A549 (cell line): ENCODE results near the gene BICC1. TPM values are rescaled to one million over a fixed set of nuclear protein-coding genes. Genes with fewer than 3 reads are reported as not detected.
A peak's percentile ranks its signal among the peaks of the same experiment; 100 is the strongest.

Source experiments
- ATAC-seq, 2 experiments: fragments of 200-7000 bp in 1 of 2; fragments of >200 bp in 1 of 2; cut with Nextera tagmentation in 1 of 2; cut with Tn5 transposase in 1 of 2; 3 replicates each; pipeline versions ENCODE4 v1.8.0 to v1.9.1; 2018 to 2020; ENCODE audit warnings: mild to moderate bottlenecking in 1 of 2, moderate library complexity in 1 of 2
- CTCF ChIA-PET: fragments of 300-600 bp; sonication (Branson Sonifier 250); formaldehyde crosslinking; extraction: SDS; loops from one replicate; lab custom pipeline; 2021; ENCODE audit warnings: antibody characterized with exemption, inconsistent platforms; lab: Yijun Ruan, JAX
- POLR2A ChIA-PET: fragments of 350-600 bp; formaldehyde crosslinking; extraction: SDS; loops from one replicate; lab custom pipeline; 2021; ENCODE audit warnings: antibody characterized with exemption, inconsistent platforms; lab: Yijun Ruan, JAX
- DNase-seq, 2 experiments: peaks; one replicate each; pipeline versions ENCODE4 v3.0.0 to v3.0.0-alpha.2; 2011 to 2016; ENCODE audit warnings: low read depth in 1 of 2, low spot score in 1 of 2
- FAIRE-seq: peaks from 2 replicates; lab custom pipeline; 2011; peaks lifted over from hg19 to GRCh38; lab: Jason Lieb, UNC
- H3K27ac ChIP-seq, 2 experiments: fragments of >200 bp; sonication (Bioruptor Twin); formaldehyde crosslinking; 3 replicates each; pipeline ENCODE4 v1.5.1; 2016 to 2017
- H3K4me1 ChIP-seq: fragments of >200 bp; sonication (Bioruptor Twin); formaldehyde crosslinking; 3 replicates; pipeline ENCODE4 v1.6.1; 2016
- H3K4me2 ChIP-seq: fragments of >200 bp; sonication (Bioruptor Twin); formaldehyde crosslinking; 3 replicates; pipeline ENCODE4 v1.6.1; 2016
- H3K4me3 ChIP-seq: fragments of >200 bp; sonication (Bioruptor Twin); formaldehyde crosslinking; 3 replicates; pipeline ENCODE4 v1.5.1; 2016
- H3K9me3 ChIP-seq: fragments of >200 bp; sonication (Bioruptor Twin); formaldehyde crosslinking; 3 replicates; pipeline ENCODE4 v1.6.1; 2016
- BCL3 ChIP-seq: fragments of >200 bp; sonication (Bioruptor Twin); formaldehyde crosslinking; IDR thresholded peaks from 3 replicates; pipeline ENCODE4 v1.6.1; 2016
- CBX2 ChIP-seq: fragments of 200-600 bp; sonication (generic); IDR thresholded peaks from 2 replicates; pipeline ENCODE4 v1.6.1; 2016; ENCODE audit warnings: low read depth, mild to moderate bottlenecking, borderline replicate concordance
- CEBPB ChIP-seq, 2 experiments: fragments of >200 bp in 1 of 2; sonication (Bioruptor Twin) in 1 of 2; formaldehyde crosslinking in 1 of 2; IDR thresholded peaks; 2 replicates each; pipeline ENCODE4 v1.6.1; 2012 to 2016
- CHD2 ChIP-seq: fragments of 150-350 bp; IDR thresholded peaks from 2 replicates; pipeline ENCODE4 v1.6.1; 2014; ENCODE audit warnings: low read length; ENCODE audit not compliant: partially characterized antibody
- CHD4 ChIP-seq: fragments of 200-600 bp; sonication (generic); IDR thresholded peaks from 2 replicates; pipeline ENCODE4 v1.6.1; 2016; ENCODE audit warnings: antibody characterized with exemption, mild to moderate bottlenecking, borderline replicate concordance
- E2F6 ChIP-seq: IDR thresholded peaks from 2 replicates; pipeline ENCODE4 v1.6.1; 2012; ENCODE audit warnings: low read depth, borderline replicate concordance
- EHMT2 ChIP-seq: fragments of 200-600 bp; sonication (generic); IDR thresholded peaks from 2 replicates; pipeline ENCODE4 v1.6.1; 2016; ENCODE audit warnings: antibody characterized with exemption, low read depth, mild to moderate bottlenecking, moderate library complexity
- EP300 ChIP-seq, 2 experiments: fragments of >200 bp; sonication (Bioruptor Twin); formaldehyde crosslinking; IDR thresholded peaks; 2 replicates in 1 of 2; 3 replicates in 1 of 2; pipeline ENCODE4 v1.6.1; 2016 to 2017
- ESRRA ChIP-seq: fragments of 150-350 bp; IDR thresholded peaks from 2 replicates; pipeline ENCODE4 v1.6.1; 2014; ENCODE audit warnings: mild to moderate bottlenecking, low read length, borderline replicate concordance
- FOSB ChIP-seq: fragments of 250-450 bp; sonication (Bioruptor Pico); IDR thresholded peaks from 2 replicates; pipeline ENCODE4 v1.5.0; 2020; ENCODE audit warnings: mild to moderate bottlenecking, moderate library complexity
- FOSL2 ChIP-seq, 2 experiments: fragments of 450-650 bp in 1 of 2; fragments of >200 bp in 1 of 2; sonication (Bioruptor Twin) in 1 of 2; formaldehyde crosslinking; IDR thresholded peaks; 2 replicates each; pipeline versions ENCODE4 v1.5.0 to v1.6.1; 2016 to 2020; ENCODE audit warnings: mild to moderate bottlenecking in 1 of 2, moderate library complexity in 1 of 2
- GATA3 ChIP-seq: IDR thresholded peaks from 2 replicates; pipeline ENCODE4 v1.6.1; 2012; ENCODE audit warnings: borderline replicate concordance
- HES2 ChIP-seq: fragments of >200 bp; sonication (Bioruptor Twin); formaldehyde crosslinking; IDR thresholded peaks from 2 replicates; pipeline ENCODE4 v1.6.1; 2016
- HOXA7 ChIP-seq: fragments of 250-450 bp; sonication (Bioruptor Pico); IDR thresholded peaks from 2 replicates; pipeline ENCODE4 v1.5.0; 2020; ENCODE audit warnings: mild to moderate bottlenecking, moderate library complexity
- HOXB5 ChIP-seq: fragments of 250-450 bp; sonication (Bioruptor Pico); IDR thresholded peaks from 2 replicates; pipeline ENCODE4 v1.5.0; 2020; ENCODE audit warnings: mild to moderate bottlenecking, moderate library complexity
- JUN ChIP-seq, 2 experiments: fragments of >200 bp; sonication (Bioruptor Twin); formaldehyde crosslinking; IDR thresholded peaks; 2 replicates in 1 of 2; 3 replicates in 1 of 2; pipeline ENCODE4 v1.6.1; 2016 to 2017
- JUNB ChIP-seq: fragments of >200 bp; sonication (Bioruptor Twin); formaldehyde crosslinking; IDR thresholded peaks from 2 replicates; pipeline ENCODE4 v1.6.1; 2016
- KDM1A ChIP-seq: fragments of 200-600 bp; sonication (generic); IDR thresholded peaks from 2 replicates; pipeline ENCODE4 v1.6.1; 2016; ENCODE audit warnings: low read depth, mild to moderate bottlenecking
- KDM5A ChIP-seq: fragments of 200-600 bp; sonication (generic); IDR thresholded peaks from 2 replicates; pipeline ENCODE4 v1.6.1; 2016; ENCODE audit warnings: antibody characterized with exemption, mild to moderate bottlenecking
- MAX ChIP-seq: IDR thresholded peaks from 2 replicates; pipeline ENCODE4 v1.6.1; 2012
- MYC ChIP-seq: IDR thresholded peaks from 2 replicates; pipeline ENCODE4 v1.6.1; 2012; ENCODE audit warnings: mild to moderate bottlenecking, inconsistent platforms, low read length, improper control_type of control experiment, borderline replicate concordance
- NFE2L2 ChIP-seq: fragments of 150-350 bp; conservative IDR thresholded peaks from 2 replicates; pipeline ENCODE4 v1.6.1; 2014; ENCODE audit warnings: low read length
- NR3C1 ChIP-seq: fragments of >200 bp; sonication (Bioruptor Twin); formaldehyde crosslinking; IDR thresholded peaks from 3 replicates; pipeline ENCODE4 v1.6.1; 2017
- POLR2AphosphoS2 ChIP-seq: conservative IDR thresholded peaks from 2 replicates; pipeline ENCODE4 v1.6.1; 2012; ENCODE audit warnings: low read length, improper control_type of control experiment, inconsistent platforms
- RAD21 ChIP-seq, 2 experiments: fragments of >200 bp in 1 of 2; sonication (Bioruptor Twin) in 1 of 2; formaldehyde crosslinking in 1 of 2; IDR thresholded peaks in 1 of 2; conservative IDR thresholded peaks in 1 of 2; 2 replicates in 1 of 2; 3 replicates in 1 of 2; pipeline ENCODE4 v1.6.1; 2012 to 2018; ENCODE audit warnings: inconsistent platforms in 1 of 2
- RARB ChIP-seq: fragments of 250-450 bp; sonication (Bioruptor Pico); IDR thresholded peaks from 2 replicates; pipeline ENCODE4 v1.8.0; 2021; ENCODE audit warnings: mild to moderate bottlenecking, moderate library complexity
- SMC3 ChIP-seq: fragments of >200 bp; sonication (Bioruptor Twin); formaldehyde crosslinking; IDR thresholded peaks from 3 replicates; pipeline ENCODE4 v1.6.1; 2018; ENCODE audit warnings: inconsistent platforms
- TP53 ChIP-seq: fragments of 250-450 bp; sonication (Bioruptor Pico); IDR thresholded peaks from 2 replicates; pipeline ENCODE4 v1.5.0; 2021; ENCODE audit warnings: mild to moderate bottlenecking, moderate library complexity
- USF2 ChIP-seq: fragments of 450-650 bp; IDR thresholded peaks from 2 replicates; pipeline ENCODE4 v1.6.1; 2014; ENCODE audit warnings: antibody characterized with exemption
- ZFP36 ChIP-seq: fragments of 450-650 bp; IDR thresholded peaks from 2 replicates; pipeline ENCODE4 v1.6.1; 2014; ENCODE audit warnings: borderline replicate concordance; ENCODE audit not compliant: partially characterized antibody
- ZNF302 ChIP-seq: fragments of 250-450 bp; sonication (Bioruptor Pico); IDR thresholded peaks from 2 replicates; pipeline ENCODE4 v1.9.0; 2021; ENCODE audit warnings: inconsistent platforms, mild to moderate bottlenecking, moderate library complexity
- WGBS: methylation state at CpG from one replicate; pipeline ENCODE4 v1.1.6; 2017; ENCODE audit errors: missing lambda C conversion rate; 5-methylcytosine and 5-hydroxymethylcytosine counted together
- polyA plus RNA-seq, 4 experiments: library from polyadenylated mRNA; depleted of rRNA in 3 of 4; stranded (reverse); fragments of >200 nt; fragmentation: RNase III in 1 of 4; extraction: RNeasy Plus Mini Kit Qiagen cat#74134 plus additional on column Dnase treatment in 1 of 4; gene quantifications; 2 replicates in 3 of 4; 3 replicates in 1 of 4; pipeline ENCODE4 v1.2.3, GENCODE V29; 2011 to 2017

The BICC1 gene
- polyA plus RNA-seq, 2 of the 4 experiments (the other 2 are of a cell fraction) = 36.9 to 56.8 TPM

GRCh38 chr10:58661902-58662301 is 149.2 kb downstream of the BICC1 start:
- peak; percentile 59 to 62; a peak in 3 of 6 replicates for ATAC-seq
- peaks cover 32% of the 10 kb centered on the region for H3K9me3 ChIP-seq
- H3K27ac ChIP-seq = peak overlapping the region; percentile 81
- H3K4me1 ChIP-seq = peaks cover 34% of the 10 kb centered on the region
- no peak for DNase-seq
- POLR2A ChIA-PET = interaction anchor here (0.8 to 1.5 kb wide), 3 partner anchors 21 to 23 kb away, joined by 3 to 6 read pairs (median 5); no protein-coding TSS in a partner anchor
- CTCF ChIA-PET = interaction anchor here (0.6 to 1.0 kb wide), 2 partner anchors 21 to 249 kb away, joined by 3 to 4 read pairs; no protein-coding TSS in a partner anchor
- FAIRE-seq = no peak
- TF ChIP-seq NFE2L2 = no peak
- no peak for TF ChIP-seq HOXB5 (CRISPR knock-in tag)
- no peak for TF ChIP-seq RARB (CRISPR knock-in tag)
- TF ChIP-seq POLR2AphosphoS2 = no peak
- no peak for TF ChIP-seq BCL3
- no peak for TF ChIP-seq MYC
- no peak for TF ChIP-seq EHMT2
- TF ChIP-seq JUNB = no peak
- no peak for TF ChIP-seq SMC3
- TF ChIP-seq TP53 = no peak
- TF ChIP-seq CHD4 = no peak
- TF ChIP-seq GATA3 = no peak
- no peak for TF ChIP-seq HOXA7 (CRISPR knock-in tag)
- WGBS = 12% methylated on average over 2 of the region's 2 CpGs
- peak overlapping the region; percentile 80 for H3K4me2 ChIP-seq
- H3K4me3 ChIP-seq = peak overlapping the region; percentile 2; the same call in 1 of the 3 replicates

GRCh38 chr10:58662314-58662713 is 149.6 kb downstream of the BICC1 start:
- FAIRE-seq (peak; percentile 98), ATAC-seq (peak; percentile 80 to 86), DNase-seq (peak; percentile 57 to 88)
- peaks cover 32% of the 10 kb centered on the region for H3K9me3 ChIP-seq
- H3K4me3 ChIP-seq = peak overlapping the region; percentile 2; the same call in 1 of the 3 replicates
- peak overlapping the region; percentile 81; a peak in 4 of 6 replicates for H3K27ac ChIP-seq
- WGBS = 10% methylated on average over 4 of the region's 4 CpGs
- H3K4me2 ChIP-seq = peak overlapping the region; percentile 80
- H3K4me1 ChIP-seq = peaks cover 36% of the 10 kb centered on the region
- CTCF ChIA-PET = interaction anchor here (1.0 kb wide), 1 partner anchor 21 kb away, joined by 4 read pairs; no protein-coding TSS in a partner anchor
- POLR2A ChIA-PET = interaction anchor here (0.5 to 0.8 kb wide), 2 partner anchors 23 to 394 kb away, joined by 3 to 4 read pairs; partner anchors contain the start of gene IPMK
- TF ChIP-seq CHD2 (no peak), RARB (CRISPR knock-in tag) (peak; percentile 71; the same call in 1 of the 2 replicates), MAX (peak; percentile 45; the same call in 1 of the 2 replicates), JUN (IDR thresholded peaks at IDR 0.05) (peak; percentile 82 to 91; a peak in 3 of 5 replicates), FOSL2 (IDR thresholded peaks at IDR 0.05) (peak; percentile 87), FOSL2 (CRISPR knock-in tag; IDR thresholded peaks at IDR 0.05) (peak; percentile 97), KDM1A (no peak), FOSB (CRISPR knock-in tag) (no peak), CEBPB (IDR thresholded peaks at IDR 0.05) (peak; percentile 98 to 99), CBX2 (no peak), ZFP36 (no peak), ZNF302 (no peak), RAD21 (conservative IDR thresholded peaks at IDR 0.05 in 1 of 2, IDR thresholded peaks at IDR 0.05 in 1 of 2) (peak in 1 of 2 experiments; percentile 51; a peak in 2 of 5 replicates), BCL3 (peak; percentile 88; the same call in 2 of the 3 replicates), EHMT2 (no peak), HES2 (peak; percentile 89), CHD4 (no peak), MYC (no peak), E2F6 (no peak), SMC3 (peak; percentile 30; the same call in 2 of the 3 replicates), KDM5A (no peak), ESRRA (0 out of 2 replicates have a peak, but pooled peaks have one; percentile 57), EP300 (IDR thresholded peaks at IDR 0.05) (peak; percentile 91 to 92; a peak in 4 of 5 replicates), JUNB (peak; percentile 94), USF2 (no peak), NR3C1 (no peak)
